HG02981 (cell line): ENCODE data around the gene NUAK2.

Experiments
- ATAC-seq: cut with Tn5 transposase; IDR thresholded peaks from one replicate; pipeline ENCODE4 v1.9.1; 2021; ENCODE audit warnings: mild to moderate bottlenecking, moderate library complexity; ENCODE audit not compliant: unreplicated experiment

Gene NUAK2

GRCh38 chr1:205348554-205349487 is 27.3 kb upstream of the NUAK2 start:
- ATAC-seq, result no peak

- no peak for ATAC-seq
Measured at GRCh38 chr1:205346956-205347574, 25.5 kb upstream of the NUAK2 start.

DNA sequence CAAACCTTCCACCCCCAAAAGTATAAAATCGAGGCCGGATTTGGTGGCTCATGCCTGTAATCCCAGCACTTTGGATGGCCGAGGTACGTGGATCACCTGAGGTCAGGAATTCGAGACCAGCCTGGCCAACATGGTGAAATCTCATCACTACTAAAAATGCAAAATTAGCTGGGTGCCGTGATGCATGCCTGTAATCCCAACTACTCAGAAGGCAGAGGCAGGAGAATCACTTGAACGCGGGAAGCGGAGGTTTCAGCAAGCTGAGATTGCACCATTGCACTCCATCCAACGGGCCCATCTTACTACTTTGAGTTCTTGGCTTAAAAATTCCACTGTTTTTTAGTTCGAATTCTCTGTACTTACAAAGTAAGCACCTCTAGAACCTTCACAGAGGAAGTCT is 24.2 kb upstream of the NUAK2 start:
- ATAC-seq, result no peak

- ATAC-seq, result no peak
Measured at GRCh38 chr1:205344066-205344928, 22.8 kb upstream of the NUAK2 start.

GRCh38 chr1:205343431-205344065 is 22.0 kb upstream of the NUAK2 start:
- no peak for ATAC-seq

GRCh38 chr1:205342986-205343385 is 21.4 kb upstream of the NUAK2 start:
- ATAC-seq, result no peak

GRCh38 chr1:205340676-205341075 is 19.1 kb upstream of the NUAK2 start:
- ATAC-seq, result no peak

DNA sequence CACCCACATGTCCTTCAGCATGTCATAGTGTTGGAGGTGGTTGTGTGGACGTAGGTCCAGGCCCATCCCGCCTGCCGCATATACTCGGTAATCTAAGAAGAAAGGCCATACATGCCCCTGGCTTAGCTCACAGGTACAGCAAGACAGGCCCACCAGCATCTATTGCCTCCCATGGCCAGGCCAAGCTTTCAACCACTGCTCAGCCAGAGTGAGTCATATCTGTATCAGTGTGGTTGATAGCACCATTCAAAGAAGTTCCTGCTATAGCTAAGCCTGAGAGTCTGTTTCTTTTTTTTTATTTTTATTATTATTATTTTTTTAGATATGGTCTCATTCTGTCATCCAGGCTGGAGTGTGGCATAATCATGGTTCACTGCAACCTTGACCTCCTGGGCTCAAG is 18.2 kb upstream of the NUAK2 start:
- ATAC-seq, result no peak

GRCh38 chr1:205339197-205339702 is 17.7 kb upstream of the NUAK2 start:
- no peak for ATAC-seq

- ATAC-seq, result no peak
Measured at GRCh38 chr1:205338011-205338410, 16.5 kb upstream of the NUAK2 start.

DNA sequence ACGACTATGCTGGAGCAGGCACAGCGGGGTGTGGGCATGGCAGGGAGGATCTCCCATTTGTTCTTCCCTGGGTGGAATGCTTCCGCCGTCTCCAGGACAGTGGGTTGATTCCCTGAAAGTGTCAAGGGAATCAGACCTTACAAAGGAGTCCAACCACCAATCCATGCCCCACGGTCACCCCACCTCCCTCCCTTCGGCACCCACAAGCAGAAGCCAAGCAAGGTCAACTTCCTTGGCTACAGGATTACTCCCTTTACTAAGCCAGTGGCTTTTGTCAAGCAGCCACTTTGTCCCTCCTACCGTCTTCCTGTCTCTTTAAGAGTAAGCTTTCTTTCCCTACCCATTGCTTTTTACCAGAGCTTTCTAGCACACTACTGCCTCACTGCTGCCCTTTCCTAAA is 15.9 kb upstream of the NUAK2 start:
- no peak for ATAC-seq

GRCh38 chr1:205335692-205336091 is 14.1 kb upstream of the NUAK2 start:
- ATAC-seq, result no peak

DNA sequence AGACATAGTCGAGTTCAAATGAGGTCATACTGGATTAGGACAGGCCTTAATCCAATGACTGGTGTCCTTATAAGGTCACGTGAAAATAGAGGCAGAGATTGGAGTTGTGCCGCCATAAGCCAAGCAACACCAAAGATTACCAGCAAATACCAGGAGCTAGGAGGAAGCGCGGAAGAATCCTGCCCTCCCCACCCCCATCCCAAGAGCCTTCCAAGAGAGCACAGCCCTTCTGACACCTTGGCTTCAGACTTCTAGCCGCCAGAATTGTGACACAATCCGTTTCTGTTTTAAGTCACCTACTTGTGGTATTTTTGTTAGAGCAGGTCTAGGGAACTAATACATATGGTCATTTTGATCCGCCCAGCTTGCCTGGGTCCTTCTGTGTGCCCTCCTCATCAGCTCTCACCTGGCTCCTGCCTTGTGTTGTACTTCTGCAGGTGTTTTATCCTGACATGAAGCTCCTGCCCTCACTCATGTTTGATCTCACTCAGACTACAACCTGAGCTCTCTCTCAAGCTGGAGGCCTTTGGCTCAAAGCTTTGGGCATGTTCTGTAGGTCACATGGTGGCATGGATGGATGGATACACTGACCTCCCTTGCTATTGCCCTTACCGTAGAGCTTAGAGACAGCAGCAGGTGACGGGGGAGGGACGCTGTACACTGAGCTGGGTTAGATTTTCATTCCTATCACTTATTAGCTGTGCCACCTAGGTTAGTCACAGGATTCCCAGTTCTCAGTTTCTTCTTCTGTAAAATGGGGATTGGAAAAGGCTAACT is 10.7 kb upstream of the NUAK2 start:
- ATAC-seq, result no peak

DNA sequence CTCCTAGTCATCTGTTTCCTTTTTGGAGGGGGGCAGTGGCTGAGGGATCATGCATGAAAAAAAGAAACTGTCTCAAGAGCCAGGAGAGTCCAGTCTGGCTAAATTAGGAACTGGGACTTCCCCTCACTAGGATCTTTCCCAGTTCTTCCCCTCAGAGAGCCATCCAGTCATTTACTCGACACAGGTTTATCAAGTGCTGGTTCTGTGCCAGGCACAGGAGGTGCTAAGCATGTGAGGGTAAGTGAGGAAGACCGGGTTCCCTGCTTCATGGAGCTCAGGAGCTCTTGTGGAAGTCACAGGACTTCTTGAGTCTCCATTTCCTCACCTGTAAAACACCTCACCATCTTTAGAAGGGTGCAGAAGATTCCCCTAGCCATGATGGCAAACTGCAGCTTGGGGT is 8.6 kb upstream of the NUAK2 start:
- no peak for ATAC-seq

DNA sequence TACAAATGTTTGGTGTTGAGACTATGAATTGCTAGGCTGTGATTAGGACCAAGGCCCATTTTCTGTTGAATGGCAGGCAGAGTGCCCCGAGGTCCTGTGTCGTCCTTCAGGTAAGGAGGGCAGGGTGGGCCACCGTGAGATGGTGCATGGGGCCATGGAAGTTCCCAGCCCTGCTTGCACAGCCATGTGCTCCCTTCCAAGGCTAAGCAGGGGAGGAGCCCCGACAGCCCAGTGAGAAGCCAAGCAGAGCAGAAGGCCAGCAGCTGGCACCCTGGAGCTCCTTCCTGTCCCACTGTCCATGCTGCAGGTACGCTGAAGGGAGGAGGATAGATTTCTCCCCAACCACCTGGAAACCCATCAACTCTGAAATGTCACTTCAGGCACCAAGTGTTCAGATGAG is 8.2 kb upstream of the NUAK2 start:
- no peak for ATAC-seq

- ATAC-seq, result no peak
Measured at GRCh38 chr1:205328476-205328875, 6.9 kb upstream of the NUAK2 start.

- ATAC-seq, result no peak
Measured at GRCh38 chr1:205326812-205327466, 5.4 kb upstream of the NUAK2 start.

GRCh38 chr1:205325334-205325884 is 3.9 kb upstream of the NUAK2 start:
- ATAC-seq, result no peak

DNA sequence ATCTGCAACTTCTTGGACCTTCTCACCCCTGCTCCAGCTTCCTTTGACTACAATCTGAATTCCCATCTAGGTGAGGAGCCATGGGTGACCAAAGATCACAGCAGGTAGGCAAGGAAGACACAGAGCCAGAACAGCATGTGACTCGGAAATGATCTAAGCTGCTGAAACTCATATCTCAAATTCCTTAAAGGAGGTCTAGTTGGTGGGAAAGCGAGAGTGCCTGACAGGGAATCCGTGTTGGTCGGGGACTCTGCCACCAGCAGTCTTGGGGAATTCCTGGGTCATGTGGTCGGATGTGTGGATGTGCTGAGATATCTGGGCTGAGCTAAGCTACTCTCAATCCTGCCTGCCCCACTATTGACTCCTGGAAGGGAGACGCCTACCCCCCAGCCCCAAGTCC is 3.2 kb upstream of the NUAK2 start:
- ATAC-seq, result no peak
